ENCODE data around the gene RHBDF2.

- no peak for TF ChIP-seq POLR2A (IDR thresholded peaks at IDR 0.05)
- no peak for TF ChIP-seq CTCF (IDR thresholded peaks at IDR 0.05)
Observed at GRCh38 chr17:76422406-76422805, 78.8 kb downstream of the RHBDF2 start.

Measured in uterus (tissue), 2 donors.